ENCODE measurements around the gene TNRC6C. TPM values are rescaled to one million over a fixed set of nuclear protein-coding genes. Genes with fewer than 3 reads are reported as not detected.

Gene TNRC6C
- total RNA-seq, 3 donors from 2014 or later, result 19.6 to 25.0 (median 20.4) TPM

DNA sequence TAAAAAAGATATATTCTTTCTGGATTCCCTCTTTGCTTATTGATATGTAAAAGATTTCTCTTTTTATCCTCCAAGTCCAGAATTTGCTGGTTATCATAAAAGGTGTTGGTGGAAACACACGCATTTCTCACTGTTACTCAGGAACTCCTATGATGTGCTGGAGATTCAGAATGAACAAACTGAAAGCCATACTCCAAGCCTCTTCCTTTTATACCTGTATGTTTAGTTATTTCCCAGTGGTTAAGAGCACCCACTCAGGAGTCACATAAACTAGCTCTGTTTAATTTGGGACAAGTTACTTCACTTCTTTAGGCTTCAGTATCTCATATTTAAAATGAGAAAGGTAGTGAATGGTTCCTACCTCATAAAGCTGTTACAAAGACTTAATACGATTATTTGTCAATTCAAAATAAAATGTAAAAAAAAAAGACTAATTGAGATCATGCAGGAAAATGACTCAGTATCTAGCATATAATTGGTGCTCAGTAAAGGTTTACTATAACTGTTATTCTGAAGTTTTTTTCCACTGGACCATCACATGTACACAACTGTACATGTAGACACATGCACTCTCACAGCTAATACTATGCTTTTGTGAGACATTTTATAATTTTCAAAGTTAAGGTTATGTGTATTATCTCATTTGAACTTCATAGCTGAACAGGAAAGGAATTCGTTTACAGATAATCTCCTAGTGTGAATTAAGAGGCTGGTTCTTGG, 47.1 kb downstream of the TNRC6C start:
- DNase-seq (no peak), ATAC-seq (peak in 1 of 2 donors; percentile 67)
- Mint-ChIP-seq H3K9me3 (no peaks in the 10 kb centered on the region), H3K27me3 (ENCODE audit: low read depth) (no peaks in the 10 kb centered on the region), H3K4me3 (no peak overlapping the region), H3K4me1 (ENCODE audit: low read depth) (peaks cover 42% of the 10 kb centered on the region), H3K36me3 (ENCODE audit: insufficient read depth) (peaks cover 26% of the 10 kb centered on the region)

DNA sequence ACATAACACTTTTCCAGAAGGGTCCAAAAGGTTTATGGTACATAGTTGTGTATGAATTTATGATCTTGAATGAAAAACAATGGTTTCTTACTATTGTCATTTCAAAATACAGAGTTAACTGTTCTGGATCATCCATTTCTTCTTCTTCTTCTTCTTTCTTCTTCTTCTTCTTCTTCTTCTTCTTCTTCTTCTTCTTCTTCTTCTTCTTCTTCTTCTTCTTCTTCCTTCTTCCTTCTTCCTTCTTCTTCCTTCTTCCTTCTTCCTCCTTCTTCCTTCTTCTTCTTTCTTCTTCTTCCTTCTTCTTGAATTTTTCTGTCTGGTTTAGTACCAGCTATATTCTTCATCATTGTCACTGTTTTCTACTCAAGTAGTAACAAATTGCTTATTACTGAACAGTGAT, 47.8 kb downstream of the TNRC6C start:
- no peak for DNase-seq
- Mint-ChIP-seq H3K4me3 (no peak overlapping the region), H3K9me3 (no peaks in the 10 kb centered on the region), H3K27me3 (ENCODE audit: low read depth) (no peaks in the 10 kb centered on the region), H3K36me3 (ENCODE audit: insufficient read depth) (peaks cover 26% of the 10 kb centered on the region), H3K4me1 (ENCODE audit: low read depth) (peaks cover 41% of the 10 kb centered on the region)
- no peak for ATAC-seq

DNA sequence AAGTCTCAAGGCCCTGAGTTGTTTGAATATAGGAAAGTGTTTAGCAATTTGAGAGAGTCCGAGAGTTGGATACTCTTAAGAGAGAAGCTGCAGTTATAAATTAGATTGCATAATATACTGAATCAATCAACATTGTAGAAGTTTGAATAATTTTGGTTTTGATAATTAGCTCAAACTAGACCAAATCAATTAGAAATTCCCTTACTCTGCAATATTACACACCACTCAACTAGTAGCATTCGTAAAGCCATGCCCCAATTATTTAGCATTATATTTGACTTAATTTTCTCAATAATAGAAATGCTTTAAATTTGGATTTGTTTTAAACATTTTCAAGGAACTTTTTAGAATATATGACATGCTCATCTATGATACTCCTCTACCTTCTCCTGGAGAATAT, 49.1 kb downstream of the TNRC6C start:
- H3K36me3 Mint-ChIP-seq (ENCODE audit: insufficient read depth), result peaks cover 26% of the 10 kb centered on the region
- ATAC-seq (no peak), DNase-seq (no peak)
- no peaks in the 10 kb centered on the region for H3K27me3 Mint-ChIP-seq (ENCODE audit: low read depth)
- peaks cover 38% of the 10 kb centered on the region for H3K4me1 Mint-ChIP-seq (ENCODE audit: low read depth)
- no peaks in the 10 kb centered on the region for H3K9me3 Mint-ChIP-seq
- no peak overlapping the region for H3K4me3 Mint-ChIP-seq

DNA sequence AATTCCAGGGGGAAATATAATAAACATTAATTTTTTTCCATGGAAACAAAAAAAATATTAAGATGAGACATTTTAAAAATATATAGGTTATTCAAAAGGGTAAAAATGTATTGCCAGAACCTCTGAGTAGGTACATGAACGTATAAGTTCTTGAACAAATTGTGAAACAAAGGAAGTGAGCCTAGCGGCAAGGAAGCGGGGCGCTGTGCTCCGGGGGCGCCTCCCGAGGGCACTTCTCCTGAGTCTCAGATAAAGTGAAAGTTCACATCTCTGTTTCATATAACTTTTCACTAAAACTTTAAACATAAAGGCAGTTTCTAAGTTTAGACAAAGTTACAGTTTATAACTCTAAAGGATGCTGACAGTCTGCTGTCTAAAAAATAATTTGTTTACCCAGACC, 52.3 kb downstream of the TNRC6C start:
- no peak for ATAC-seq
- peak; percentile 20 for DNase-seq
- Mint-ChIP-seq H3K36me3 (ENCODE audit: insufficient read depth) (peaks cover 11% of the 10 kb centered on the region), H3K9me3 (no peaks in the 10 kb centered on the region), H3K27me3 (ENCODE audit: low read depth) (no peaks in the 10 kb centered on the region), H3K4me1 (ENCODE audit: low read depth) (peaks cover 32% of the 10 kb centered on the region), H3K4me3 (no peak overlapping the region)

DNA sequence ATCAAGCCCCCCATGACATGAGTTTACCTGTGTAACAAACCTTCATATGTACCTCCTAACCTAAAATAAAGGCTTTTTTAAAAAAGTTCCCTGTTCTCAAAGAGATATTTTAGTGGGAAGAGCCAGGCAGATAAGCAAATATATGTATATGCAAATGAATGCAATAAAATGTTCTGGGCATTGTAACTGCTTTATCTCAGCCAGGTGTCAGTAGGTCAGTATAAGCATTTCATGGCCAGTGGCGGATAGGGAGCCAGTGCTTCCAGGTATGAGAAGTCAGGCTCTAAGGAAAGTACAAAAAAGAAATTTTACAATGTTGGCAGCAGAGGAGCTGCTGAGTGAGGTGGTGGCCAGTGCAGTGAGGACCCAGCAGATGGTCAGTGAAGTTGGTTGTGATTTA, 53.9 kb downstream of the TNRC6C start:
- H3K27me3 Mint-ChIP-seq (ENCODE audit: low read depth), result no peaks in the 10 kb centered on the region
- H3K36me3 Mint-ChIP-seq (ENCODE audit: insufficient read depth), result peaks cover 6% of the 10 kb centered on the region

DNA sequence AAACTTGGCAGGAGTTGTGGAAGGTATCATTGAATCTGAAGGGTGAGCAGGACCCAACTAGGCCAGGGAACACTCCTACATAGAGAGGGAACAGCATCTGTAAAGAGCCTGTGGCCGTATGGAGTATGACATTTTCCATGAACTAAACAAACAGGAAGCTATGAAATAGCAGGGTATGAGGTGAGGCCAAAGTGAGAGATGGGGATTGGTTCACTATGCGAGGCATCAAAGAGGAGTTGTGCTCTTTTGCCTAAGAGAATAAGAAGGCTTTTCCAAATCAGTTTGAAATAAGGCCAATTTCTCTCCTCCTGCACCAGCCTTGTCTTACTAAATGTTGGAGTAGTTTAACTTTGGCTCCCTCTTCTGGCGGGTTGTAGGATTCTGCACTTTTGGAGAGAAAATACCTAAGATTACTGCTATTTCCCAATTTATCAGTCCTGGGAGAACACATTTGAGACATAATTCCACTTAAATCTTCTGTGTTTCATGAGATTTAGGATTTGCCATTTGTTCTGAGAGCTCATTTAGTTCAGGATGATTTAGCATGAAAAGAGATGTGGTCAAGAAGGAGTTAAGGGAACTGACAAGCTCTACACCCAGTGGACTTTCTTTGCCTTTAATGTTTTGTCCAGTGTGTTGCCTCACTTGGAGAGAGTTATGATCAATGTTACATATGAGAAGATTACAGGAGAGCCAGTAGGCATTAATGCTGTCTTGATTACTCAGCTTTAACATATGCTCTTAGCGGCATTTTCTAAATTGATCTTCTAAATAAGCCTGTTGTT, 55.4 kb downstream of the TNRC6C start:
- DNase-seq (peak; percentile 45), ATAC-seq (peak; percentile 53 to 72)
- no peaks in the 10 kb centered on the region for H3K9me3 Mint-ChIP-seq
- H3K4me1 Mint-ChIP-seq (ENCODE audit: low read depth), result peaks cover 29% of the 10 kb centered on the region
- peaks cover 4% of the 10 kb centered on the region for H3K36me3 Mint-ChIP-seq (ENCODE audit: insufficient read depth)
- H3K4me3 Mint-ChIP-seq, result no peak overlapping the region
- H3K27me3 Mint-ChIP-seq (ENCODE audit: low read depth), result no peaks in the 10 kb centered on the region

More for the DNA sequence above, 53.9 kb downstream of the TNRC6C start:
- peaks cover 26% of the 10 kb centered on the region for H3K4me1 Mint-ChIP-seq (ENCODE audit: low read depth)
- H3K4me3 Mint-ChIP-seq, result no peak overlapping the region
- no peak for DNase-seq
- no peaks in the 10 kb centered on the region for H3K9me3 Mint-ChIP-seq
- no peak for ATAC-seq

DNA sequence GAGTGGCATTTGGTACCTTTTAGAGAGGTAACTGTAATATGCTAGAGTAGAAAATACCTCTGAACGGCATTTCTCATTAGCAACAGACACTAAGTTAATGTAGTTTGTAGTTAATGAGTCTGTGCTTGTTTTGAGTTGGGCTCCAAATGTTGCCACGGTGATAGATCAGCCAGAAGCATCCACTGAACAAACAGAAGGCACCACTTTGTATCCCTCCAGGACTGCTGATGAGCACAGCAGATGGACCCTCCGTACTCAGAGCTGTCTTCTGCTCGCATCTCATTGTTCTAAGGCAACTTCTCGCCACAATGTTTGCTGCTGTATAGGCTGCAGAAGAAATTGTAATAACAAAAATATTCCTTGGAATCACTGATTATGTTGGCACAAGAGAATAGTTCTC, 56.1 kb downstream of the TNRC6C start:
- Mint-ChIP-seq H3K4me1 (ENCODE audit: low read depth) (peaks cover 35% of the 10 kb centered on the region), H3K27me3 (ENCODE audit: low read depth) (no peaks in the 10 kb centered on the region), H3K4me3 (no peak overlapping the region), H3K9me3 (no peaks in the 10 kb centered on the region), H3K36me3 (ENCODE audit: insufficient read depth) (peaks cover 2% of the 10 kb centered on the region)
- DNase-seq (no peak), ATAC-seq (no peak)

DNA sequence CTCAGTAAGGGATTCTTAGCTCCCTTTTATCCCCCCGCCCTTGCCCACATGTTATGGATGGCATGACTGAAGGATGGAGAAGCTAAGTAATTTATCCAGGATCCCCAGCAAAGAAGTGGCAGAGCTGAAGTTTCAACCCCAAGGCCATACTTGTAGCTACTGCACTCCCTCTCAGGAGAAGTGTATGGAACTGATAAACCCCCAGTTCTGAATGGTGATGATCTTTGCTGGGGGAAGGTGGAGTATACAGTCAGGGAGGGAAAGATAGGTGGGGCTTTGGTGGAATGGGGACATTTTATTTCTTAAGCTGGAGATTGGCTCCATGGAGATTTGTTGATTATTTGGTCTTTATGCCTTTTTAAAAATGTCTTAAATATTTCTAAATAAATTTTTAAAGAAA, 58.3 kb downstream of the TNRC6C start:
- peaks cover 2% of the 10 kb centered on the region for H3K36me3 Mint-ChIP-seq (ENCODE audit: insufficient read depth)

DNA sequence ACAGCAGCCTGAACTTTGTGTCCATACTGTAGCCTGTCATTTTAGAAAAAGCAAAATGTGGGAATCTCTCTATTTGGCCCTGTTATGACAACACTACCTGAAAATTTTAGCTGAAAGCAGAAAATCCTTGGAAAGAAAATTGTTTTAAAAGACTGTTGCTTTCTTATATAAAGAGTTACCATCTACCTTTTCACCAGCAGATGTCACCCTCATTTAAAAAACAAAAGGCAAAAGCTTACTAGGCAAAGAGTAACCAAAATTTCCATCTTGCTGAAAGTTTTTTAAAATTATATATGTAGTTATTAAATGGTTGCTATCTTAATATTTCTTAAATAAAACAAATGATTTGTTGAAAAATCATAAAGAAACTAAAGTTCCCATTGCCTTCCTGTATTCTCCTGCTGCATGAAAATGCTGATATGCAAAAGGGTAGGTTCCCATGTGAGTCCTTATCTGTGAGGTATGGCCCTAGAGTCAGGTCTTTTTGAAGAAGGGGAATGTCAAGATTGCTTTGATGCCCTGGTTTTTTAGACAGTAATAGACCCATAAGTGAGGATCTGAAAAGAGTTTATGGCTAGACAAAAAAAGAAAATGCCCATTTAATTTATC, 61.0 kb downstream of the TNRC6C start:
- peaks cover 25% of the 10 kb centered on the region for H3K4me1 Mint-ChIP-seq (ENCODE audit: low read depth)
- no peaks in the 10 kb centered on the region for H3K27me3 Mint-ChIP-seq (ENCODE audit: low read depth)
- peaks cover 6% of the 10 kb centered on the region for H3K36me3 Mint-ChIP-seq (ENCODE audit: insufficient read depth)
- H3K4me3 Mint-ChIP-seq, result no peak overlapping the region
- DNase-seq (no peak), ATAC-seq (no peak)
- H3K9me3 Mint-ChIP-seq, result no peaks in the 10 kb centered on the region

More for the DNA sequence above, 58.3 kb downstream of the TNRC6C start:
- peaks cover 35% of the 10 kb centered on the region for H3K4me1 Mint-ChIP-seq (ENCODE audit: low read depth)
- no peak for ATAC-seq
- no peaks in the 10 kb centered on the region for H3K9me3 Mint-ChIP-seq
- H3K27me3 Mint-ChIP-seq (ENCODE audit: low read depth), result no peaks in the 10 kb centered on the region
- no peak for DNase-seq
- no peak overlapping the region for H3K4me3 Mint-ChIP-seq

DNA sequence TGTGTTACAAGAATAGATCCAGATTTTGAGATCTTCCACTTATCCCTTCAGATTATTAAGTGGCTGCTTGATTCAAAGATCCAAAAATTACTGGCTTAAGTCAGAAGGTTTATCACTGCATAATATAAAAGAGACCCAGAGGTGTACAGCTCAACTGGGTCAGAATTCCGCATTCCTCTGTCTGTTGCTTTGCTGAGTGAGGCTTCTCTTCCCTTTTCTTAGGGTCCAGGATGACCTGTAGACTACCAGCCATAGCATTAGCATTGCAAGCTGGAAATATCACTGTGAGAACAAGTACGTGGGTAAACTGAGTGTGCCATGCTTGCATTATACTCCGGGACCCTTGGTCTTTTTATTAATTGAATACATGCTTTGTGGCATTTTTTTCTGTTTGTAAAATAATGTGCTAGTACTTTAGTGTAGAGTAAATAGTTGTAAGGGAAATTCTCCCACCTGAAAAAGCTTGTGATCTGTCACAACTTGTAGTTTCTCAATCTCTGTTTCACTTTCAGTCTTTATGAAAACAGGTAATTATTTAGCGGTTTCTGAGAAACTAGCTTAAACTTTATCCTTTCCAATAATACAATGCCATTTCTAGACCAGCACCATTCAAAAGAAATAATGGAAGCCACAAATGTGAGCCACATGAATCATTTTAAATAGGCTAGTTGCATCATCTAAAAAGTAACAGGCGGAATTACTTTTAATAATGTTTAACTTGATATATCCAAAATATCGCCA, 61.6 kb downstream of the TNRC6C start:
- Mint-ChIP-seq H3K9me3 (no peaks in the 10 kb centered on the region), H3K4me1 (ENCODE audit: low read depth) (peaks cover 27% of the 10 kb centered on the region), H3K4me3 (peak overlapping the region; percentile 35), H3K27me3 (ENCODE audit: low read depth) (no peaks in the 10 kb centered on the region), H3K36me3 (ENCODE audit: insufficient read depth) (peaks cover 6% of the 10 kb centered on the region)
- DNase-seq, result no peak
- peak; percentile 78 to 85 for ATAC-seq

DNA sequence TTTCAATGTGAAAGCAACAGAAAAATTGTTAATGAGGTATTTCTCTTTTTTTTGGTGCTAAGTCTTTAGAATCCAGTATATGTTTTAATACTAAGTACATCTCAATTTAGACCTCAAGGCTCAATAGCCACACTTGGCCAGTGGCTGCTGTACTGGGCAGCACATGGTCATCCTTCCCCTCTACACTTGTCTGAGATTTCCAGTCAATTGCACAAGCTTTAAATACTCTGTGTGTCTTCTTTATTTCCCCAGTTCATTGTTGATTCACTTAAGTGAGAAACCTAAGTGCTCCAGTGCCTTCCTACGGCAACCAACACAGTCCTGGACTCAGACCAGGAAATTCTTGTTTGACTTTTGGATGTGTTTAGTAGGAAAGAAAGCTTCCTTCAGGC, 62.2 kb downstream of the TNRC6C start:
- Mint-ChIP-seq H3K36me3 (ENCODE audit: insufficient read depth) (peaks cover 8% of the 10 kb centered on the region), H3K27me3 (ENCODE audit: low read depth) (no peaks in the 10 kb centered on the region), H3K9me3 (no peaks in the 10 kb centered on the region), H3K4me3 (no peak overlapping the region), H3K4me1 (ENCODE audit: low read depth) (peaks cover 27% of the 10 kb centered on the region)
- DNase-seq (no peak), ATAC-seq (no peak)

DNA sequence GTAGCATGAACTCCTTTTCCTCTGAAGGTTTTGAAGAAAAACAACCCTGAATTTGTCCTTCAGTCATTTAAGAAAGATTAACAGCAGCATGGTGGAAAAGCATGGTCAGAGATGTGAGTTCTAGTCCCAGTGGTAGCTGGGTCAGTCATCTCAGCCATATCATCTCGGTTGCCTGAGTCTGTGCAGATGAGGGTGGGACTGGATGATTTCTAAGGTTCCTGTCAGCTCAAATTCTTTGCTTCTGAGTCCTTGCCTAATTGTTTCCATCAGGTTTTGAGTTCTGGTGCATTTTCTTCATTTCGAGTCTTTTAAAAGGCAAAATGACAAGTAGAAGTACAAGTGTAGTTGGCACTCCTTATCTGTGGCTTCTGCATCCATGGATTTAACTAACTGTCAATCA, 63.9 kb downstream of the TNRC6C start:
- no peak for DNase-seq
- H3K4me3 Mint-ChIP-seq, result no peak overlapping the region
- peaks cover 36% of the 10 kb centered on the region for H3K4me1 Mint-ChIP-seq (ENCODE audit: low read depth)
- no peaks in the 10 kb centered on the region for H3K27me3 Mint-ChIP-seq (ENCODE audit: low read depth)
- no peak for ATAC-seq
- H3K9me3 Mint-ChIP-seq, result no peaks in the 10 kb centered on the region
- H3K36me3 Mint-ChIP-seq (ENCODE audit: insufficient read depth), result peaks cover 8% of the 10 kb centered on the region

DNA sequence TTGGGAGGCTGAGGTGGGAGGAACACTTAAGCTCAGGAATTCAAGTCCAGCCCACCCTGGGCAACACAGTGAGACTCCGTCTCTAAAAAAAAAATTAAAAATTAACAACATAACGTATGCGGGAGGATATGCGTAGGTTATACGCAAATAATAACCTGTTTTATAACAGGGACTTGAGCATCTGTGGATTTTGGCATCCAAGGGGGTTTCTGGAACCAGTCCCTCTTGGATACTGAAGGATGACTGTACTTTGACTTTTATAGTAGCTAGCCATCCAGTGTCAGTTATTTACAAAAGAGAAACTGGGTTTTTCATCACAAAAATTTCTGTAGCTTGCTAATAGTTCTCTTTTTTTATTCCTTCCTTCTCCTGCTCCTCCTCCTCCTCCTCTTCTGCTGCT, 64.5 kb downstream of the TNRC6C start:
- Mint-ChIP-seq H3K36me3 (ENCODE audit: insufficient read depth) (peaks cover 8% of the 10 kb centered on the region), H3K4me1 (ENCODE audit: low read depth) (peaks cover 40% of the 10 kb centered on the region), H3K4me3 (no peak overlapping the region)

DNA sequence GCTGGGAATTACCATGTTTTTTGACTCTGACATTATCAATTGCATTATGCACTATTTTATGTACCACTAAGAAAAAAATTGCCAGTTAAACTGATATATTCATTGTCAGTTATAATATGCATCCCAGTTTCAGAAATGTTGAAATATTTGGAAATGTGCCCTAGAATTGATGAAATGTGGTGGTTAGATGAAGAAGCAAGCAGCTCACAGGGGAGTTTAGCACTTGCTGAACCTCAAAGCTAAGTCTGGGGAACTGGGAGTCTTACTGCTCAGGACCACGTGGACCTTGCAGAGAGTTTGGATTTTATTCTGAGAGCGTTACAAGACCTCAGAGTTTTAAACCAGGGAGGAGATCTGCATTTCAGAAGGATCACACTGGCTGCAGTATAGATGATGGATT, 67.9 kb downstream of the TNRC6C start:
- peaks cover 8% of the 10 kb centered on the region for H3K36me3 Mint-ChIP-seq (ENCODE audit: insufficient read depth)
- peaks cover 22% of the 10 kb centered on the region for H3K4me1 Mint-ChIP-seq (ENCODE audit: low read depth)
- no peaks in the 10 kb centered on the region for H3K27me3 Mint-ChIP-seq (ENCODE audit: low read depth)
- no peak for ATAC-seq
- no peak for DNase-seq
- no peaks in the 10 kb centered on the region for H3K9me3 Mint-ChIP-seq
- H3K4me3 Mint-ChIP-seq, result no peak overlapping the region

More for the DNA sequence above, 64.5 kb downstream of the TNRC6C start:
- no peaks in the 10 kb centered on the region for H3K27me3 Mint-ChIP-seq (ENCODE audit: low read depth)
- DNase-seq (no peak), ATAC-seq (no peak)
- no peaks in the 10 kb centered on the region for H3K9me3 Mint-ChIP-seq
